Head of caudate nucleus (tissue), 42 donors: ENCODE results near the gene NCSTN.
A peak's percentile ranks its signal among the peaks of the same experiment; 100 is the strongest.

ENCODE experiments used
- DNase-seq, 42 donors: peaks; one replicate each; pipeline versions ENCODE4 v3.0.0 to v3.0.0-alpha.2; 2020 to 2021; ENCODE audit warnings: mixed read lengths in 7 of 42
- intact Hi-C: fragments of 100-400 bp; cut with DNase I; formaldehyde crosslinking; loops from one replicate; pipeline ENCODE4 v1.15.0; 2022

NCSTN gene

DNA sequence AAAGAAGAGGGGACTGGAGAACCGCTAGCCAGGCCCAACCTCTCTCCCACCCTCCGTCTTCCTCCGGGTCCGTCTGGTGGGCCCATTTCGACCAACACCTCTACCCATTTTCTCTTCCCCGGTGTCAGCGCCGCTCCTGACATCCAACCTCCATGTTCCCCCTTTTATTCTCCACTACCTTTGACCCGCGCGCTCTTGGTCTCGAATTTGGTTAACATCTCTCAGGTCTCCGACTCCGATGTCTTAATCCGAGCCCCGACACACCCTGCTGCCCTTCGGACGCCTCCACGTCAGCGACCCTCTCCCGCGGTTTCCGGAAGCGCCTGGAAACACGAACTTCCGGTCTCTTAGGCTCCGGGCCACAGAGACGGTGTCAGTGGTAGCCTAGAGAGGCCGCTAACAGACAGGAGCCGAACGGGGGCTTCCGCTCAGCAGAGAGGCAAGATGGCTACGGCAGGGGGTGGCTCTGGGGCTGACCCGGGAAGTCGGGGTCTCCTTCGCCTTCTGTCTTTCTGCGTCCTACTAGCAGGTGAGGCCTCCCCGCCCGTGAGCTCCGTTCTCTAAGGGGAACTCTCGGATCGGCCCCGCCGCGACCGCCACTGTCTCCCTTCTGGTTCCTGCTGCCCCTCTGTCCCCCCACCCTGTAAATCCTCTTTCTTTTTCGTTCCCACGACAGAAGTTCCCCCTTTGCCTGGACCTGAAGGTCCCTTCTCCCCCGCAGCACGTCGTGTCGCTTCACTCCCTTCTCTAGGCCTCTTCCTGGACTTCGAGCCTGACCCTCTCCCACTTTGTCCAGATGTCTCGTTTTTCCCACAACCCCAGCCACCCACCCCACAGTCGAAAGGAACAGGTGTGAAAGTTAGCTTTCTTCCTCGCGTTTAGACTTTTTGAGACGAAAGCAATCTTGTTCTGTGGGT is at the start of gene NCSTN, which contains the start of gene COPA:
Gene NCSTN (plus strand): TSS at position 431 of the 917 bp plus-strand sequence. CDS start 14 bp downstream, at position 445.
Gene COPA (minus strand): TSS at position 298 of the 917 bp plus-strand sequence. CDS start 80 bp downstream, at position 218.
- peak; percentile 86 to 97 (median 92) for DNase-seq
- intact Hi-C loops = loop anchor here (5.0 kb wide), 1 partner anchor 56 kb away; the partner anchor contains the start of gene PEX19

GRCh38 chr1:160296036-160296435 is 47.1 kb upstream of the NCSTN start:
- no peak for DNase-seq
- intact Hi-C loops = no loop called here

DNA sequence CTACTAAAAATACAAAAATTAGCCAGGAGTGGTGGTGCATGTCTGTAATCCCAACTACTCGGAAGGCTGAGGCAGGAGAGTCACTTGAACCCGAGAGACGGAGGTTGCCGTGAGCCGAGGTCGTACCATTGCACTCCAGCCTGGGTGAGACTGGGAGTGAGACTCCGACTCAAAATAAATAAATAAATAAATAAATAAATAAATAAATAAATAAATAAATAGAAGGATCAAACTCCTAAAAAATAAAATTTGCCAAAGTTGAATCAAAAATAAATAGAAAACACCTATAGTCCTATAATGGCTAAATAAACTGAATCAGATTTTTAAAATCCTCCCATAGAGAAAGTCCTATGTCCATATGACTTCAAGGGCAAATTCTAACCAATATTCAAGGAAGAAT is 43.0 kb upstream of the NCSTN start:
- intact Hi-C loops = no loop called here
- DNase-seq = no peak

GRCh38 chr1:160307118-160307791 is 35.9 kb upstream of the NCSTN start:
- DNase-seq = peak in 4 of 42 donors; percentile 11 to 48 (median 31)

DNA sequence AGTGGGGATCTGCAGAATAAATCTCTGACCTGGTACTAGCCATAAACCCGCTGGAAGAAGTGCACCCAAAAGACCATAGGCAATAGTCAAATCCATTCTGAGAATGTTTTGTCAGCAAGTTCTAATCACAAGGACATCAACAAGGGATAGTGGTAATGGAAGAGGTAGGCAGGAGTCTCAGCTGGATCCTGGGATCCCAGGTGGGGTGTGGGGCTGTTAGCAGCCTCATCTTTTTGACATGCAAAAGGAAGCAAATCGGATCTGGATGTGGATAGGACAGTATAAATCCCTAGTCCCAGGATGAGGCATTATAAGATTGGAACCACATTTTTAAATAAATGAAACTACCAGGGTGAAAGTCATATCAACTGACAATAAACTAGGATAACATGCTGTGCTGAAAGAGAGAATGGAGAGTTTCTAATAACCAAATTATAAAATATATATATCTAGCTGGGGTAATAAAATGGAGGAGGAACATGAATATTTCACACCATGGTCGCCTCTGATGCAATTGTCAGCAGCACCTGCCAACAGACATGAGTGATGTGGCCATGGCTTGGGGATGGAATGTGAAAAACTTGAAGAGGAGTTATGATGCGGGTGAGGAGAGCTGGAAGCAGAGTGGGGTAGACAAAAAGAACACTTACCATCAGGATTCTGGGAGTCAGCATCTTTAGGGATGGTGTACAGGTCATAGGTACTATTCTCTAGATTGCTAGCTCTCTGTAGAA is 34.6 kb upstream of the NCSTN start:
- intact Hi-C loops = no loop called here
- DNase-seq = no peak

More at GRCh38 chr1:160307118-160307791, 35.9 kb upstream of the NCSTN start:
- intact Hi-C loops = no loop called here

DNA sequence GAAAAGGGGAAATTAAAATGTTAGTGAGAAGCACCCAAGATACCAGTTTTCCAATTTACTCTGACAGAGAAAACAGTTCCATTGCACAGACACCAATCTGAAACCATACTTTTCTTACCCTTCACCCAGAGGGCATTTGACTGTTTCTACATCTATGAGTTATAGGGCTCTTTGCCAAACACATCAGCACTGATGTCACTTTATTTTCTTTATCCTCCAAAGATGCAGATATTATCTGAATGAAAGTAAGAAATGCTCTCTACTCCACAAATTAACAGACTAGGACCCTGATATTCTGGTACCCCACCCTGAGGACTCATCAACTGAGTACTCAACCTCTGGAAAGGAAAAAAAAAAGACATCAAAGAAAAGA is 34.0 kb upstream of the NCSTN start:
- intact Hi-C loops = no loop called here
- DNase-seq = no peak

DNA sequence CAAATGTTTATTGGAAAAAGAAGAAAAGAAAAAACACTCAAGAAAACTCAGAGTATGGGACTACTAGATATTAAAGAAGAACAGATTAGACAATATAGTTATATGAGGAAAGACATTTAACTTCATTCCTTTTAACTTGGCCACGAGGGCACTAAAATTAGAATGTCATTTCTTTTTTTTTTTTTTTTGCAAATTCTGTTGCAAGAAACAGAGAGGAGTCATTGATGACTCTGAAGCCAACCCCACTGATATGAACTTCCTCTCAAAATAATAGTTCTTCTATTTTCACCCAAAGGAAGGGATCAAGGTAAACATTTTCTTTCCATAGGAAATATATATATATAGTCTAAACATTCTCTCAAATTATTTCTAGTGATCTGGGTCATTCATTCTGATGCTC is 33.6 kb upstream of the NCSTN start:
- intact Hi-C loops = no loop called here
- DNase-seq = no peak

GRCh38 chr1:160315359-160315758 is 27.8 kb upstream of the NCSTN start:
- DNase-seq = no peak
- intact Hi-C loops = no loop called here

- DNase-seq = no peak
- intact Hi-C loops = no loop called here
These were observed 20.4 kb upstream of the NCSTN start for GRCh38 chr1:160322831-160323230.

- intact Hi-C loops = no loop called here
- no peak for DNase-seq
These were observed 17.9 kb upstream of the NCSTN start for GRCh38 chr1:160325252-160325651.

DNA sequence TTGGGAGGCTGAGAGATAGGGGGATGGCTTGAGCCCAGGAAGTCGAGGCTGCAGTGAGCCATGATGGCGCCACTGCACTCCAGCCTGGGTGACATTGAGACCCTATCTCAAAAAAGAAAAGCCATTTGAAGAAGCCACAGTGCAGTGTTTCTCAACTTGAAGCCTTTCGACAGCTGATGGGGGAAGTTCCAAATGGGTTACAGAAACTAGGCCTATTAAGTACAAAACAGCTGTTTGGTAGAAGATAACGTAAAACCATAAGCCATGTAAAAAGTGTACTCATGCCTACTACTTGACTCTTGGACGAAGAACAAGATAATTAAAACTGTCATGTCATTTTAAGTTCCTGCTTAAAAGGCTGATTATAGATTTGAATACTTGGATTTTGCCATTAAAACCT is 16.8 kb upstream of the NCSTN start:
- DNase-seq = no peak
- intact Hi-C loops = no loop called here

DNA sequence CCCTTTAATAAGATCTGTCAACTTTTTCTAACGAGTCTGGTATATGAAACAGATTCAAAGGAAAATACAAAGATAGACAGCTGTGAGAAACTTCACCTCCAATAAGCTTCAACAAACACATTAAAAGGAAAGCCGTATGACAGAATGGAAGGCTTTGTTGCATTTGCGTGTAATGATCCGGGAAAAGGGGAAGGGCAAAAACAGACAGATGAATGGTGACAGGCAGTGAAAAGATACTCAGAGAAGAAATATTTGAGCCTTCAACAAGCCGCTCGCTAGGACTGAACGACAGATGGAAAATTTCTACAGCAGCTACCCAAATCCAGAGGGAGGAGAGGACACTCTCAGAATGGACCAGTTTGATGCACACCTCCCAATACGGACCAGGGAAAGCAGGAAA is 15.0 kb upstream of the NCSTN start:
- intact Hi-C loops = no loop called here
- DNase-seq = peak in 17 of 42 donors; percentile 14 to 70 (median 36)

GRCh38 chr1:160330119-160330518 is 13.1 kb upstream of the NCSTN start:
- DNase-seq = peak in 1 of 42 donors; percentile 11
- intact Hi-C loops = no loop called here

DNA sequence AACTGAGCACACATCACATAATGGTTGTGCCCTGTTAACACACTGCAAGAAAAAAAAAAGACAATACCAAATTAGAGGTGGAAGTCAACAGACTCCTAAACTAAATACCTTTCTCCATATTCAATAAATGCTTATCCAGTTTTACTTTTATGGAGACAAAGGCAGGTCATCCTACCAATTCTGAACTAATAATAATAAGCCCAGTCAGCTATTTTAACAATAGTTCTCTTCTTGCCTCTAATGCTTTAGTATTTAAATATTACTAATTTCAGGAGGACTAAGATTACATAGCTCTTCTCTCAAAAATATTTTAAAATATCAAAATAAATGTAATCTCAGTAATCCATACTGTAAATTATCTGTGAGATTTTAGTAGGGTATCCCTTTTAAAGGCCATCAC is 10.7 kb upstream of the NCSTN start:
- no peak for DNase-seq
- intact Hi-C loops = no loop called here

GRCh38 chr1:160338580-160338979 is 4.6 kb upstream of the NCSTN start:
- no peak for DNase-seq
- intact Hi-C loops = no loop called here

DNA sequence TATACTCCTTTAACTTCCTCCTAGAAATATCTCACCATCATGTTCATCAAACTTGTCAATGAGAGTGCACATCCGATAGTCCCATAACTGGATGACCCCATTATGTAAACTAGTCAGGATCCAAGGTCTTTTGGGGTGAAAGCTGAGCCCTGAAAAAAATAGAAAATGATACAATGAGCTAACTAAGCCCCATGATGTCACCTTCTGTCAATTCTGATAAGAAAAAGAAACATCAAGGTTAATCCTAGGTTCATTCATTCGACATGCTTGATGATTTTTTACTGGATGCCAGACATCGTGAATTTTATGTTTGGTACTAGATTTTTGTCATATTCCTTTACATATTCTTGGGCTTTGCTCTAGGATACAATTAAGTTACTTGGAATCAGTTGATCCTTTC is 3.0 kb upstream of the NCSTN start:
- intact Hi-C loops = loop anchor here (5.0 kb wide), 1 partner anchor 53 kb away; the partner anchor contains the start of gene PEX19
- DNase-seq = no peak

GRCh38 chr1:160340866-160341265 is 2.3 kb upstream of the NCSTN start:
- no peak for DNase-seq
- intact Hi-C loops = loop anchor here (5.0 kb wide), 1 partner anchor 54 kb away; the partner anchor contains the start of gene PEX19

- peak in 2 of 42 donors; percentile 18 to 23 for DNase-seq
These were observed 657 bp upstream of the NCSTN start for GRCh38 chr1:160342526-160342925.

GRCh38 chr1:160344241-160344640 is 1.1 kb downstream of the NCSTN start:
- intact Hi-C loops = loop anchor here (5.0 kb wide), 1 partner anchor 57 kb away; the partner anchor contains the start of gene PEX19
- DNase-seq = no peak

More at GRCh38 chr1:160342526-160342925, 657 bp upstream of the NCSTN start:
- intact Hi-C loops = loop anchor here (5.0 kb wide), 1 partner anchor 55 kb away; the partner anchor contains the start of gene PEX19
